ENCODE results near the gene MYL12A.

DNA sequence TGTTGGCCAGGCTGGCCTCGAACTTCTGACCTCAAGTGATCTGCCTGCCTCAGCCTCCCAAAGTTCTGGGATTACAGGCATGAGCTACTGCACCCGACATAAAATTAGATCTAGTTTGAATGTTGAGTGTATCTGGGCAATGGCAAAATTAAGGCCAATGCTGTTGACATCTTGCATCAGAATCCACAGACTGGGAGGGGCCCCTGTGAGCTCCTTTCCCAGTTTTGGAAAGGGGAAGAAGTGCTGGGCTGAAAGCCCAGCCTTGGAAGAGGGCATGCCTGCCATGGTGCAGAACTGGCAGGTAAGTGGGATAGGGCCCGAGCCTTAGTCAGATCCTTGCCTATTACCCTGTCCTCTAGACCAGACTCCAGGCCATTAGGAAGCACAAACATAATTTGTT is 23.4 kb upstream of the MYL12A start:
- TF ChIP-seq POLR2A (IDR thresholded peaks at IDR 0.05; ENCODE audit: low read depth, low read length) (no peak), TAF1 (IDR thresholded peaks at IDR 0.05; ENCODE audit: low read depth, low read length) (no peak), POLR2AphosphoS5 (IDR thresholded peaks at IDR 0.05; ENCODE audit: low read depth, low read length) (no peak), PAX5 (IDR thresholded peaks at IDR 0.05; ENCODE audit: insufficient read depth, low read length, severe bottlenecking) (no peak)
